Vagina (tissue), 2 donors: Measurements from ENCODE around the gene CLEC4A. TPM values are rescaled to one million over a fixed set of nuclear protein-coding genes. Genes with fewer than 3 reads are reported as not detected.
"Not testable (repeated sequence)": the region's sequence is repeated elsewhere in the genome, so short reads cannot be mapped to it uniquely, and the experiment has no call there.

Experiments used
- DNase-seq, 2 donors: peaks; one replicate each; pipeline ENCODE4 v3.0.0-alpha.2; 2017; ENCODE audit errors: extremely low spot score in 2 of 2
- H3K27ac ChIP-seq: fragments of 200-600 bp; sonication (generic); one replicate; pipeline ENCODE4 v1.5.1; 2019
- H3K27me3 ChIP-seq: fragments of 200-600 bp; sonication (generic); one replicate; pipeline ENCODE4 v1.5.1; 2019
- H3K36me3 ChIP-seq, 2 donors: fragments of 200-600 bp; sonication (generic); one replicate each; pipeline ENCODE4 v1.5.1; 2017 to 2019
- H3K4me1 ChIP-seq: fragments of 200-600 bp; sonication (generic); one replicate; pipeline ENCODE4 v1.5.1; 2019
- H3K4me3 ChIP-seq, 2 donors: fragments of 200-600 bp; sonication (generic); 1 replicate in 1 of 2; 2 replicates in 1 of 2; pipeline ENCODE4 v1.5.1; 2016 to 2019
- H3K9me3 ChIP-seq: fragments of 200-600 bp; sonication (generic); one replicate; pipeline ENCODE4 v1.5.1; 2019
- CTCF ChIP-seq, 3 experiments: fragments of 450-650 bp in 2 of 3; fragments of 200-600 bp in 1 of 3; sonication (generic) in 1 of 3; IDR thresholded peaks; one replicate each; pipeline ENCODE4 v1.5.1; 2017 to 2019; ENCODE audit warnings: antibody characterized with exemption in 3 of 3, mild to moderate bottlenecking in 2 of 3, moderate library complexity in 2 of 3
- POLR2A ChIP-seq, 2 donors: fragments of 450-650 bp; IDR thresholded peaks; one replicate each; pipeline ENCODE4 v1.6.1; 2017; ENCODE audit warnings: antibody characterized with exemption in 2 of 2, mild to moderate bottlenecking in 2 of 2, moderate library complexity in 2 of 2
- POLR2AphosphoS5 ChIP-seq, 2 donors: sonication (generic); formaldehyde crosslinking; IDR thresholded peaks; one replicate each; pipeline ENCODE4 v1.9.0; 2017; ENCODE audit warnings: antibody characterized with exemption in 2 of 2, mild to moderate bottlenecking in 2 of 2, low read depth in 1 of 2; ENCODE audit not compliant: insufficient read depth in 1 of 2
- intact Hi-C: fragments of 100-400 bp; cut with DNase I; formaldehyde crosslinking; loops from one replicate; pipeline ENCODE4 v1.15.1; 2023
- total RNA-seq: library from RNA; depleted of rRNA; stranded (reverse); fragments of >200 nt; gene quantifications from one replicate; pipeline ENCODE4 v1.2.3, GENCODE V29; 2016

CLEC4A gene
- total RNA-seq, 1 donor from 2014 or later, result 2.2 TPM

- H3K4me1 ChIP-seq, DNase-seq, H3K9me3 ChIP-seq, H3K27me3 ChIP-seq, H3K36me3 ChIP-seq, intact Hi-C loops: not testable (repeated sequence)
- peak overlapping the region; percentile 89 for H3K27ac ChIP-seq
- H3K4me3 ChIP-seq, result peak overlapping the region; percentile 80 to 87
- TF ChIP-seq POLR2AphosphoS5 (IDR thresholded peaks at IDR 0.05; ENCODE audit: insufficient read depth in 1 of 2, low read depth in 1 of 2) (peak in 1 of 2 donors; percentile 74), POLR2A (IDR thresholded peaks at IDR 0.05) (peak in 1 of 2 donors; percentile 29), CTCF (IDR thresholded peaks at IDR 0.05) (peak in 2 of 3 experiments; percentile 21 to 53)
These were observed 56.7 kb downstream of the CLEC4A start for GRCh38 chr12:8179989-8180585.

GRCh38 chr12:8181271-8181670 lies 57.9 kb downstream of the CLEC4A start:
- H3K36me3 ChIP-seq, H3K27ac ChIP-seq, DNase-seq, intact Hi-C loops, H3K4me3 ChIP-seq, H3K4me1 ChIP-seq, H3K9me3 ChIP-seq, H3K27me3 ChIP-seq: not testable (repeated sequence)

GRCh38 chr12:8182923-8183322 lies 59.5 kb downstream of the CLEC4A start:
- H3K4me1 ChIP-seq, DNase-seq, H3K27me3 ChIP-seq, H3K27ac ChIP-seq, intact Hi-C loops, H3K4me3 ChIP-seq, H3K9me3 ChIP-seq, H3K36me3 ChIP-seq: not testable (repeated sequence)

GRCh38 chr12:8183346-8183745 lies 59.9 kb downstream of the CLEC4A start:
- H3K27ac ChIP-seq, H3K36me3 ChIP-seq, H3K4me3 ChIP-seq, H3K27me3 ChIP-seq, intact Hi-C loops, H3K9me3 ChIP-seq, H3K4me1 ChIP-seq, DNase-seq: not testable (repeated sequence)

- intact Hi-C loops, H3K4me3 ChIP-seq, H3K36me3 ChIP-seq, H3K27ac ChIP-seq, H3K27me3 ChIP-seq, H3K4me1 ChIP-seq, DNase-seq, H3K9me3 ChIP-seq: not testable (repeated sequence)
These were observed 60.8 kb downstream of the CLEC4A start for GRCh38 chr12:8184206-8184605.

- H3K36me3 ChIP-seq, DNase-seq, H3K4me3 ChIP-seq, H3K4me1 ChIP-seq, H3K27ac ChIP-seq, H3K9me3 ChIP-seq, H3K27me3 ChIP-seq, intact Hi-C loops: not testable (repeated sequence)
These were observed 64.7 kb downstream of the CLEC4A start for GRCh38 chr12:8188088-8188487.

Other genes with a start within 250 kb of the CLEC4A start
- gene SLC2A3, start 187.4 kb upstream of the CLEC4A start, total RNA-seq, result 71.7 TPM
- 24.8 TPM for gene FOXJ2, start 90.9 kb upstream of the CLEC4A start, total RNA-seq
- gene C3AR1, start 57.3 kb upstream of the CLEC4A start, total RNA-seq, result 6.4 TPM
- gene NECAP1, start 41.3 kb upstream of the CLEC4A start, total RNA-seq, result 48.1 TPM
- not detected for gene ZNF705A, start 33.4 kb downstream of the CLEC4A start, total RNA-seq
- gene FAM90A1, start 104.0 kb downstream of the CLEC4A start, total RNA-seq, result not detected